CD14-positive monocyte (primary cell): ENCODE results near the gene UNCX. TPM values are rescaled to one million over a fixed set of nuclear protein-coding genes. Genes with fewer than 3 reads are reported as not detected.

ENCODE experiments used
- DNase-seq, 3 donors: peaks; one replicate each; pipeline ENCODE4 v3.0.0-alpha.2; 2011 to 2022
- H2AFZ ChIP-seq: 2 replicates; pipeline ENCODE4 v1.6.0; 2012; ENCODE audit warnings: mild to moderate bottlenecking, low read depth, low read length, inconsistent platforms; ENCODE audit not compliant: insufficient read depth, poor library complexity, severe bottlenecking
- H3K27ac ChIP-seq, 2 donors: 1 replicate in 1 of 2; 2 replicates in 1 of 2; pipeline ENCODE4 v1.5.1; 2012 to 2013; ENCODE audit warnings: low read length in 2 of 2, control low read depth in 1 of 2, inconsistent platforms in 1 of 2, low read depth in 1 of 2, mild to moderate bottlenecking in 1 of 2
- H3K27me3 ChIP-seq, 2 donors: one replicate each; pipeline versions ENCODE4 v1.6.0 to v1.6.1; 2011 to 2013; ENCODE audit warnings: low read length in 2 of 2; ENCODE audit not compliant: control insufficient read depth in 2 of 2, insufficient read depth in 2 of 2
- H3K36me3 ChIP-seq, 2 donors: replicated peaks in 1 of 2; 1 replicate in 1 of 2; 2 replicates in 1 of 2; pipeline versions ENCODE4 v1.5.1 to v1.6.1; 2012 to 2013; ENCODE audit warnings: low read length in 2 of 2, control low read depth in 1 of 2, inconsistent platforms in 1 of 2, mild to moderate bottlenecking in 1 of 2; ENCODE audit not compliant: insufficient read depth in 2 of 2, control insufficient read depth in 1 of 2
- H3K4me1 ChIP-seq, 2 donors: 1 replicate in 1 of 2; 2 replicates in 1 of 2; pipeline versions ENCODE4 v1.5.1 to v1.6.1; 2012 to 2013; ENCODE audit warnings: low read length in 2 of 2, control low read depth in 1 of 2, inconsistent platforms in 1 of 2, mild to moderate bottlenecking in 1 of 2, moderate library complexity in 1 of 2; ENCODE audit not compliant: insufficient read depth in 2 of 2, control insufficient read depth in 1 of 2
- H3K4me2 ChIP-seq: replicated peaks from 2 replicates; pipeline ENCODE3; 2012; ENCODE audit warnings: low read length, moderate library complexity, mild to moderate bottlenecking; ENCODE audit not compliant: poor library complexity, severe bottlenecking; ENCODE audit errors: extremely low read depth
- H3K4me3 ChIP-seq, 3 experiments: fragments of 200-600 bp in 1 of 3; sonication (generic) in 1 of 3; replicated peaks in 1 of 3; 1 replicate in 2 of 3; 2 replicates in 1 of 3; pipeline ENCODE4 v1.5.1; 2011 to 2013; ENCODE audit warnings: low read length in 3 of 3, mild to moderate bottlenecking in 3 of 3, control low read depth in 2 of 3, low read depth in 2 of 3, inconsistent platforms in 1 of 3, moderate library complexity in 1 of 3
- H3K79me2 ChIP-seq: 2 replicates; pipeline ENCODE4 v1.6.0; 2012; ENCODE audit warnings: mild to moderate bottlenecking, control low read depth, inconsistent platforms, low read length, moderate library complexity; ENCODE audit not compliant: insufficient read depth
- H3K9ac ChIP-seq: 2 replicates; pipeline ENCODE4 v1.6.0; 2017; ENCODE audit warnings: low read length, mild to moderate bottlenecking; ENCODE audit not compliant: insufficient read depth, poor library complexity, severe bottlenecking
- H3K9me3 ChIP-seq, 2 donors: replicated peaks in 1 of 2; 1 replicate in 1 of 2; 2 replicates in 1 of 2; pipeline versions ENCODE4 v1.5.1 to v1.6.1; 2012 to 2013; ENCODE audit warnings: low read length in 2 of 2, control low read depth in 1 of 2; ENCODE audit not compliant: control insufficient read depth in 1 of 2, insufficient read depth in 1 of 2
- H4K20me1 ChIP-seq: 2 replicates; pipeline ENCODE4 v1.6.0; 2012; ENCODE audit warnings: mild to moderate bottlenecking, low read length, control low read depth, moderate library complexity; ENCODE audit not compliant: insufficient read depth
- H3K27ac Mint-ChIP-seq, 7 donors: one replicate each; pipeline ENCODE4 v1.8.0; 2020; ENCODE audit warnings: mild to moderate bottlenecking in 7 of 7, mixed read lengths in 7 of 7, moderate library complexity in 6 of 7, inconsistent platforms in 2 of 7
- H3K27me3 Mint-ChIP-seq, 3 donors: one replicate each; pipeline ENCODE4 v1.8.0; 2021 to 2022; ENCODE audit warnings: low read depth in 3 of 3, mild to moderate bottlenecking in 3 of 3, mixed read lengths in 3 of 3, moderate library complexity in 3 of 3, inconsistent platforms in 1 of 3
- H3K36me3 Mint-ChIP-seq, 2 donors: one replicate each; pipeline ENCODE4 v1.8.0; 2020; ENCODE audit warnings: mixed read lengths in 2 of 2, inconsistent platforms in 1 of 2, mild to moderate bottlenecking in 1 of 2
- H3K4me1 Mint-ChIP-seq: one replicate; pipeline ENCODE4 v1.8.0; 2020; ENCODE audit warnings: mild to moderate bottlenecking, mixed read lengths
- H3K4me3 Mint-ChIP-seq, 2 donors: one replicate each; pipeline ENCODE4 v1.8.0; 2020; ENCODE audit warnings: mild to moderate bottlenecking in 2 of 2, mixed read lengths in 2 of 2, moderate library complexity in 1 of 2
- H3K9me3 Mint-ChIP-seq, 7 donors: one replicate each; pipeline ENCODE4 v1.8.0; 2020 to 2022; ENCODE audit warnings: mixed read lengths in 7 of 7, mild to moderate bottlenecking in 6 of 7, moderate library complexity in 6 of 7, inconsistent platforms in 2 of 7
- WGBS: methylation state at CpG from one replicate; pipeline ENCODE4 v1.1.5; 2013; ENCODE audit warnings: missing lambda C conversion rate; ENCODE audit not compliant: insufficient coverage; 5-methylcytosine and 5-hydroxymethylcytosine counted together
- intact Hi-C, 2 donors: fragments of 100-400 bp; cut with micrococcal nuclease; formaldehyde crosslinking; loops; one replicate each; pipeline versions ENCODE4 v1.15.0 to v1.15.1; 2023
- polyA plus RNA-seq, 3 donors: library from polyadenylated mRNA; depleted of rRNA in 1 of 3; unstranded in 2 of 3; stranded (reverse) in 1 of 3; fragments of 300-500 nt in 2 of 3; fragments of >200 nt in 1 of 3; fragmentation: Illumina TruSeq in 2 of 3; gene quantifications; 1 replicate in 2 of 3; 2 replicates in 1 of 3; pipeline ENCODE4 v1.2.3, GENCODE V29; 2012 to 2021
- TF ChIP-seq, protein P1 (sequence below): fragments of 200-600 bp; IDR thresholded peaks from one replicate; pipeline ENCODE4 v1.8.0; 2022; ENCODE audit warnings: antibody characterized with exemption, mild to moderate bottlenecking

Gene UNCX
- polyA plus RNA-seq, 3 donors: not detected

DNA sequence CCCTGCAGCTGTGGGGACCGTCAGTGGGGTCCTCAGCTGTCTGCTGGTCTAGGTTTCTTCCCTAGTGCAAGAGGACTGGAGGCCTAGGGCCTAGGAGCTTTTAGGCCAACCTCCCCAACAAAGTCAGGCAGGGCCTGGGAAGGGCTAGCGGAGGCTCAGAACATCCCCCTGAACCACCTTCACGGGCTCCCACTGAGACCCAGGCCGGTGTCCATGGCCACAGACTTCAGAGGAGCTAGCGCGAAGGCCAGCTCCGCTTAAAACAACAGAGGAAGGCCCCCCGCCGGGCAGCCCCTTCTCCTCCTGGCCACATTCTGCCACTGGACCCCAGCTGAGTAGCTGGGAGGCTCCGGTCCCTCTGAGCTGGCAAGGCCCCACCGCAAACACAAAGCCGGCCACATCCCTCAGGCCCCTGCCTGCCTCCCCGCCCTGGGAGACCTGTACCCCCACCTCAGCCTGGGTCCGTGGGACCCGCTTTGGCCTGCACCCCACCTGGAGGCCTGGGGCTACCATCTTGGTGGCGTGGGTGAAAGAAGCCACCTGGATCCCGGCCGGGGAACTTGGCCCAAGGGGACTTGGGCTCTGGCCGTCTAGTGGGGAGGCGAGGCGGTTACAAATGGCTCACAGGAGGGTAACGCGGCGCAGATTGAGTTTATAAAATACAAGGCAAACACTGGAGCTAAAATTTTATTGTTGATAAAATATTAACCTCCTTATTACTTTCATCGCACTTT is 5.4 kb upstream of the UNCX start:
- Mint-ChIP-seq H3K27me3 (peaks cover 85 to 93% (median 91%) of the 10 kb centered on the region in 3 donors), H3K27ac (no peak overlapping the region), H3K9me3 (peaks cover 0 to 37% (median 8%) of the 10 kb centered on the region in 7 donors), H3K4me1 (peaks cover 14% of the 10 kb centered on the region), H3K36me3 (peaks cover 0 to 7% of the 10 kb centered on the region in 2 donors), H3K4me3 (peak overlapping the region in 1 of 2 donors; percentile 90)
- Histone ChIP-seq H4K20me1 (no peaks in the 10 kb centered on the region), H3K27me3 (peaks cover 61 to 89% of the 10 kb centered on the region in 2 donors), H3K27ac (no peak overlapping the region), H2AFZ (no peak overlapping the region), H3K9ac (no peak overlapping the region), H3K9me3 (peaks cover 0 to 7% of the 10 kb centered on the region in 2 donors), H3K36me3 (no peaks in the 10 kb centered on the region), H3K79me2 (no peaks in the 10 kb centered on the region), H3K4me1 (peaks cover 7 to 8% of the 10 kb centered on the region in 2 donors), H3K4me2 (peak overlapping the region; percentile 4), H3K4me3 (peak overlapping the region in 1 of 3 experiments; percentile 25)
- intact Hi-C loops: loop anchor here (5.0 to 10.0 kb wide), 2 partner anchors 188 to 245 kb away; no protein-coding TSS in a partner anchor
- WGBS: 41% methylated on average over 14 of the region's 25 CpGs
- TF ChIP-seq, protein P1, sequence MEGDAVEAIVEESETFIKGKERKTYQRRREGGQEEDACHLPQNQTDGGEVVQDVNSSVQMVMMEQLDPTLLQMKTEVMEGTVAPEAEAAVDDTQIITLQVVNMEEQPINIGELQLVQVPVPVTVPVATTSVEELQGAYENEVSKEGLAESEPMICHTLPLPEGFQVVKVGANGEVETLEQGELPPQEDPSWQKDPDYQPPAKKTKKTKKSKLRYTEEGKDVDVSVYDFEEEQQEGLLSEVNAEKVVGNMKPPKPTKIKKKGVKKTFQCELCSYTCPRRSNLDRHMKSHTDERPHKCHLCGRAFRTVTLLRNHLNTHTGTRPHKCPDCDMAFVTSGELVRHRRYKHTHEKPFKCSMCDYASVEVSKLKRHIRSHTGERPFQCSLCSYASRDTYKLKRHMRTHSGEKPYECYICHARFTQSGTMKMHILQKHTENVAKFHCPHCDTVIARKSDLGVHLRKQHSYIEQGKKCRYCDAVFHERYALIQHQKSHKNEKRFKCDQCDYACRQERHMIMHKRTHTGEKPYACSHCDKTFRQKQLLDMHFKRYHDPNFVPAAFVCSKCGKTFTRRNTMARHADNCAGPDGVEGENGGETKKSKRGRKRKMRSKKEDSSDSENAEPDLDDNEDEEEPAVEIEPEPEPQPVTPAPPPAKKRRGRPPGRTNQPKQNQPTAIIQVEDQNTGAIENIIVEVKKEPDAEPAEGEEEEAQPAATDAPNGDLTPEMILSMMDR: no peak
- DNase-seq: no peak

DNA sequence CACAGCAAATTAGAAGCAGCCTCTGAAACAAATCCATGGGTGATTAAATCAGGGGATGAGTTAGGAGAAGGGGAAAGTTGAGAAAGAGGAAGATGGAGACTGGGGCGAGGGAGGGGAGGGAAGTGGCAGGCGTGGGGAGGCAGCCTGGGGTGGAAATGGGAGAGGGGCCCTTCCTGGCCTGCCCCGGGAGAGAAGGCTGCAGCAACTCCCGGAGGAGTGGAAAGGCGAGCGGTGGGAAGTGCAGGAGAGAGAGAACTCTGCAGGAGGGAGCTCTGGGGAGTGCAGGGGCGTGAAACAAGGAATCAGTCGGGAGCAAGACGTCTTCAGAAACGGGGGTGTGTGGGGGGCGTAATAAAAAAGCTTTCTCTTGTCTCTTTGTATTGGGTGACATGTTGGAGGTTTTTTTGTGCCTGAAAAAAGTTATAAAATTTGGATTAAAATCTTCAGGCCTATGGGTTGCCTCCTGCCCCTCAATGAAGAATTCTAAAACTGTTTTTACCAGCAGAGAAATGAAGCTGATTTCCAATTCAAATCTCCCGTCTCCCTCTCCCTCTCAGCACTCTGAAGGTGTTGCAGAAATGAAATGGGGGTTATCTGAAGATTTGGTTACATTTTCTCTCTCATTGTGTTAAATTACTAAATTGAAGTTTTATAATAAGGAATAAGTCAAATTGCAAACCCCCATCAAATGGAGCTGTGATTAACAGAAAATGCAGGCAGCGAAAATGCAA is 4.7 kb upstream of the UNCX start:
- Mint-ChIP-seq H3K4me1 (peaks cover 14% of the 10 kb centered on the region), H3K4me3 (peak overlapping the region; percentile 34 to 90), H3K36me3 (peaks cover 0 to 7% of the 10 kb centered on the region in 2 donors), H3K27me3 (peaks cover 81 to 90% (median 88%) of the 10 kb centered on the region in 3 donors), H3K9me3 (peaks cover 0 to 35% (median 8%) of the 10 kb centered on the region in 7 donors), H3K27ac (no peak overlapping the region)
- WGBS: 0% methylated on average over 7 of the region's 13 CpGs
- Histone ChIP-seq H3K4me3 (peak overlapping the region in 1 of 3 experiments; percentile 25), H3K4me2 (peak overlapping the region; percentile 4), H3K27ac (no peak overlapping the region), H3K4me1 (peaks cover 7 to 8% of the 10 kb centered on the region in 2 donors), H3K9ac (no peak overlapping the region), H3K27me3 (peaks cover 60 to 87% of the 10 kb centered on the region in 2 donors), H3K9me3 (peaks cover 0 to 7% of the 10 kb centered on the region in 2 donors), H2AFZ (no peak overlapping the region), H3K36me3 (no peaks in the 10 kb centered on the region), H3K79me2 (no peaks in the 10 kb centered on the region), H4K20me1 (no peaks in the 10 kb centered on the region)
- intact Hi-C loops: loop anchor here (5.0 to 10.0 kb wide), 2 partner anchors 187 to 244 kb away; no protein-coding TSS in a partner anchor
- TF ChIP-seq, protein P1: no peak
- DNase-seq: no peak
